Midbrain (tissue), 1 donor: ENCODE measurements around the gene PLXNA4.

Source experiments
- DNase-seq: peaks from one replicate; lab custom pipeline; 2025; lab: John Stamatoyannopoulos, UW

PLXNA4 gene

GRCh38 chr7:132437730-132438129 lies 138.5 kb downstream of the PLXNA4 start:
- DNase-seq: no peak

DNA sequence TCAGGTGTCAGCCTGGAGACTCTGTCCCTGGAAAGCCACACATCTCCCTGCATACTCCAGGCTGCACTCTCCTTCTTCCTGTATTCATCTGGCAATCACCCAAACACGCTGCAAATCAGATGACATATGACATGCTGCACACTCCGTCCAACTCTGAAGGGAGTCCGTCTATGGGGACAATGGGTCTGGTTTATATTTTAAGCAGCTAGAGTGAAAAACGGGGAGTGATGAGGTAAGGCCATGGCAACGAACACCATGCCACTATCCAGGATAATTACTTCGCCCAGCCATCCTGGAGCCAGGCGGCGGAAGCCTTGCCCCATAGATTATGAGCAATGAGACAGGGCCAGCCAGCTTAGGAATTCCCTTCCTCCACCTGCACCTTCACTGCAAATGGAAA lies 140.1 kb downstream of the PLXNA4 start:
- DNase-seq: no peak

GRCh38 chr7:132435016-132435990 lies 141.0 kb downstream of the PLXNA4 start:
- no peak for DNase-seq

- DNase-seq: no peak
Observed at GRCh38 chr7:132434041-132434440, 142.2 kb downstream of the PLXNA4 start.

GRCh38 chr7:132433301-132433700 lies 143.0 kb downstream of the PLXNA4 start:
- DNase-seq: no peak

DNA sequence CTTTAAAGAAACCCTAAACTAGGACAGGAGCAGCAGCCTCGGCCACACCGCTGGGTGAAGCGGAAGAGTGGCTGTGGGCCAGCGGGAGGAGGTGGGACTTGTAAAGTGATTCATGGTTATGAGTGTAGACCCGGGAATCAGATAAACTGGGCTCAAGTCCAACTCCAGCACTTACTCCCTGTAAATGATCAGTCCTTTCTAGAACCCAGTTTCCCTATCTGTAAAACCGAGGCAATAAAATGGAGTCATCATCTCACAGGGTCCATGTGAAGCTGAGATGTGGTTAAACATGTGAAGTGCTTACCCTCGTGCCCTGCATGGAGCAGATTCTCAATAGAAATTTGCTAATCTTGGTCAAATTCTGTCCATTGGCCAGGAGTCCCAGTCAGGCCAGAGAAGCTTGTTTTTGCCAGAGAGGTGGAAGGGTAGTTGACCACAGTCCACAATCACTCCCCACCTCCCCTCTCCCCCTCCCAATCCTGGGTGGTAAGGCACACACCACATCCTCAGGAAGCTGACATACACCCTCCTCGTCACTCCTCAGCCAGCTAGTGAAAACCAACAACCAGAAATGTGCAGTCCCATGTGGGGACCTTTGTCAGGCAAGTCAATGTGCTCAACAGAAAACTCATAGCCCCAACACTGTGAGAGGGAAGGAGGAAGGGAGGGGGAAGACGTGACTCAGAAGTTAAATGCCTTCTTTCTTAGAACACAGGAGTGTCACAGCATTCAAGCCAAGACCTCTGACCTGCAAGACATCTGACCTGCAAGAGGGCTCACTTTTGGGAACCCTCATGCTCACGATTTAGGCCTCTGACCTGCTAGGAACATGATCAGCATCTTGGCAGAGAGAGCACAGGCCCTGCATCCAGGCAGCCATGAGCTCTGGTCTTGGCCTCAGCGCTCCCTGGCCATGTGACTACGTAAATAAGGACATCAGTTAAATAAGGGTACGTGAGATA lies 145.1 kb downstream of the PLXNA4 start:
- no peak for DNase-seq

DNA sequence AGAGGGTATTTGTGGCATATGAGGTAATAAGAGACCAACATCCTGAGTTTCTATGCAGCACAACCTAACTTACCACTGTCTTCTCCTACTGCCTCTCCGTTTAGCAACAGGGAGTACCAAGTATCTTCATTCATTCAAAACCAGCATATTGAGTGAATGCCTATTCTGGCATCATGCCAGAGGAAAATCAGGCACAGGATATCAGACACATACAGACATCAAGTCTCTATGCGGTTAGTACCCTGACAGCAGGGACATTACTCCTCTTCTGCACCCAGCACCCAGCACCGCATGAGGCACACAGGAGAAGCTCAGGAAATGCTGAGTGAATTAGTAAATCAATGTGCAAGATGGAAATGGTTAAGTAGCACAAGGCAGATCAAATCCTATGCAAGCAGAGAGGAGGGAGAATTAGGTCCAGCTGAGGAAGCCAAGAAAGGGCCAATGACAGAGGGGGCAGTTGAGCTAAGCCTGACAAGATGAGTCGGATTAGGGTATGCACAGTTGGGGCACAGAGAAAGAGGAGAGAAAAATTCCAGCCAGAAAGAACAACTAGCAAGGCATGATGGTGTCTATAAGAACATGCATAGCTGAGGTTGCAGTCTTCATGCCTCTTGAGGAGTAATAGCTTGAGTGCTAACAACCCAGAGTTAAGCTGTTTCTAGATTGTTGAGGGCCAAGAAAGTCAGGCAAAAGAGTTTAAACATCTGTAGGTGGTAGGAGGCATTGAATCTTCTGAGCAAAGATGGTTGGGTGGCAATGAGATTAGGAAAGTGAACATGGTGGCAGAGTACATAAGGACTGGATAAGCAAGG lies 146.0 kb downstream of the PLXNA4 start:
- no peak for DNase-seq

DNA sequence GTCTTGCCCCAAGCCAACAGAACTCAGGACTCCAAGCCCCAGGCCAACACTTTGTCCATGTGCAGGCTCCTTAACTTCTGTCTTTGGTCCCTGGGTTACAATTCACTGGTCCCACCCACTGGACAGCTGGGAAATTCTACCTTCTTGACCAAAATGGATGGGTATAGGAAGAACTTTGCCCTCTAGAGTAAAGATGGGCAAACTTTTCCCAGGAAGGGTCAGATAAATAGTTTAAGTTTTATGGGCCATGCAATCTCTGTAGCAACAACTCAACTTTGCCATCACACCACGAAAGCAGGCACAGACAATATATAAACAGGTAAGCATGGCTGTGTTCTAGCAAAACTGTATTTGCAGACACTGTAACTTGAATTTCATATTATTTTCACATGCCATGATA lies 147.1 kb downstream of the PLXNA4 start:
- DNase-seq: no peak

- DNase-seq: no peak
Observed at GRCh38 chr7:132428247-132428919, 147.9 kb downstream of the PLXNA4 start.

GRCh38 chr7:132425942-132426341 lies 150.3 kb downstream of the PLXNA4 start:
- DNase-seq: no peak

DNA sequence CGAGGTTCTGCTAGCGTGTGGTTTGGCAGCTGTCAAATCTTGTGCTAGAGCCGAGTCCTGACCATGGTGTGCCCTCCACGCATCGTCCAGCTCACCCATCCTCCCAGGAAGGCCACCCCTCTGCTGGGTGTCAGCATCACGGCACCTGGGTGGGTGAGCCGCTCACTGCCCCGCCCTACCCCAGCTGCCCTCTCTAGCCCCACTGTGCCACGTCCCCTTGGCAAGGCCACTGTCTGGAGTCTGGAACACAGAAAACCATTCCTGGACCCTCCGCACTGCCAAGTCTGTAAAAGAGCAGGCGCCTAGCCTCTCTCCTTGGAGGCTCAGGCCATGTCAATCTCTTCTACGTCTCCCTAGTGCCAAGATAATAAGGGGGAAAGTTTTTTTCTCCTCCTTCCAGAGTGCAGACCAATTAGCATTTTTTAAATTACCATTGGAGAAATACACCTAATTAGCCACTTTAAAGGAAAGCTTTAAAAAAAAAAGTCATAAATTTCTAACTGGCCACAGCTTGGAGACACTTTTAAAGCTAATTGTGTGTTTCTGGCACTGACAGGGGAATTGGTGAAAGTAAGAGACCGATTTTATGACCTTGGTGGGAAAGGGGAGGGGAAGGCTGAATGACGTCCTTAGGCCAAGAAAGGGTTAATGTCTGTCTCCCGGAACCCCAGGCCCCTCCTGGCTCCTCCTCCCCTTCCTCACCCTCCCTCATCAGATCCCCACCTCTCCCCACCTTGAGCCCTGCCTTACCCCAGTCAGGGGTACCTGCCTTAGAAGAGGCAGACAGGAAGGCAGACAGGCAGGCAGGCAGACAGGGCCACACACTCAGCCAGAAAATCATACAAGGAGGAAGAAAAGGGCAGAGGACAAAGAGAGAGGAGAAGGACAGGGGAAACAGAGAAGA lies 151.2 kb downstream of the PLXNA4 start:
- DNase-seq: peak; percentile 32

GRCh38 chr7:132424277-132424676 lies 152.0 kb downstream of the PLXNA4 start:
- DNase-seq: no peak

GRCh38 chr7:132423594-132424200 lies 152.6 kb downstream of the PLXNA4 start:
- DNase-seq: no peak

GRCh38 chr7:132422502-132423111 lies 153.7 kb downstream of the PLXNA4 start:
- DNase-seq: no peak

- no peak for DNase-seq
Observed at GRCh38 chr7:132420527-132420926, 155.7 kb downstream of the PLXNA4 start.

- DNase-seq: no peak
Observed at GRCh38 chr7:132419542-132419941, 156.7 kb downstream of the PLXNA4 start.

DNA sequence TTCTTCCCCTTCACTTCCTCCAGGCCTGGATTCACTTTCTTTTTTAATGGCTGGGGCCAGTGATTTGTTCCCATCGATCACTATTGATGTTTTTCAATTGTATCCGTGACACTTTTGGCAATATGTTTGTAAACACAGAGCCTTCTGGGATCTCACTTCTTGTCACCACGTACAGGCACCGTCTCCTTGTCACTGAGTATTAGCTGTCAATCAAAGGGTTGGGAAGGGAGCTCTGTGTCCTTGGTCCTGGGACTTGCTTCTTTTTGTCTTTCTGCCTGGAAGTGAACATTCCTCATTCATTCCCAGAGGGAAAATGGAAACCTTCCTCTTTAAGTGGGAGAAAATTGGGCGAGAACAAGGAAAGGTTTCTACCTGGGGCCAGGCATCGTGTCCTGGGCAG lies 157.4 kb downstream of the PLXNA4 start:
- no peak for DNase-seq

DNA sequence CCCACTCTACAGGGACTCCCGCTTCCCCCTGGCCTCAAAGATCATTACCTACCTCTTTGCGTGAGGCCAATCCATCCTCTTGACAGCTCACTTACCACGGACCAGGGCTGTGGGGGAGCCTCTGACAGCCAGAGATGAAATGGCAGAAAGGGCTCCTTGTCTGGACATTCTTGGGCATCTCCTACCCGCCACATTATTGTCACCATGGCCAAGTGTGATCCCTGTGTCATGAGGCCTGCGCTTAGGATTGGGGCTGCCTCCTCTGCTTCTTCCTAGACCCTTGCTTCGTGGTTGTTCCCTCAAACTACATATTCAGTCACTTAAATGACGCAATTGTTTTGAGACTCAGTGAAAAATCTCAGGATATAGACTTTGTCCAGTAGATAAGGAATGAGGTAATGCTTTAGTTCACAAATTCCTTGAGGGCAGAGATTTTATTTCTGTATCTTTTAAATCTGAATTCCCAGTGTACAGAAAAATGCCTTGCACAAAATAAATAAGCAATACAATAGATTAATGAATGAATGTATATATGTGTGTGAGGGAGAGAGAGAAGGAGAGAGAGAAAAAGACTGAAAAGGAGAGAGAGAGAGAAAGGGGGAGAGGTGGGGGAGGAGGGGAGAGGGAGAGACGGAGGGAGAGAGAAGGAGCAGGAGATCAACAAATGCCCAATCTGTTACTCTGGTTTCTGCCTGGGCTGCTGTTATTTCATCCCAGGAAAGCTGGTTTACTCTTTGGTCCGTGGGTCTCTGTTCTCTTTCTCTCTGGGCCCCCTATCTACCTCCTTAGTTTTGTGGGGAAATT lies 159.0 kb downstream of the PLXNA4 start:
- DNase-seq: no peak
